HG02938 (cell line): ENCODE measurements around the gene CDK4.

Source experiments
- ATAC-seq: cut with Tn5 transposase; IDR thresholded peaks from one replicate; pipeline ENCODE4 v1.9.1; 2021; ENCODE audit warnings: mild to moderate bottlenecking, moderate library complexity; ENCODE audit not compliant: unreplicated experiment

The CDK4 gene

GRCh38 chr12:57757771-57758170 lies 5.7 kb upstream of the CDK4 start:
- no peak for ATAC-seq

DNA sequence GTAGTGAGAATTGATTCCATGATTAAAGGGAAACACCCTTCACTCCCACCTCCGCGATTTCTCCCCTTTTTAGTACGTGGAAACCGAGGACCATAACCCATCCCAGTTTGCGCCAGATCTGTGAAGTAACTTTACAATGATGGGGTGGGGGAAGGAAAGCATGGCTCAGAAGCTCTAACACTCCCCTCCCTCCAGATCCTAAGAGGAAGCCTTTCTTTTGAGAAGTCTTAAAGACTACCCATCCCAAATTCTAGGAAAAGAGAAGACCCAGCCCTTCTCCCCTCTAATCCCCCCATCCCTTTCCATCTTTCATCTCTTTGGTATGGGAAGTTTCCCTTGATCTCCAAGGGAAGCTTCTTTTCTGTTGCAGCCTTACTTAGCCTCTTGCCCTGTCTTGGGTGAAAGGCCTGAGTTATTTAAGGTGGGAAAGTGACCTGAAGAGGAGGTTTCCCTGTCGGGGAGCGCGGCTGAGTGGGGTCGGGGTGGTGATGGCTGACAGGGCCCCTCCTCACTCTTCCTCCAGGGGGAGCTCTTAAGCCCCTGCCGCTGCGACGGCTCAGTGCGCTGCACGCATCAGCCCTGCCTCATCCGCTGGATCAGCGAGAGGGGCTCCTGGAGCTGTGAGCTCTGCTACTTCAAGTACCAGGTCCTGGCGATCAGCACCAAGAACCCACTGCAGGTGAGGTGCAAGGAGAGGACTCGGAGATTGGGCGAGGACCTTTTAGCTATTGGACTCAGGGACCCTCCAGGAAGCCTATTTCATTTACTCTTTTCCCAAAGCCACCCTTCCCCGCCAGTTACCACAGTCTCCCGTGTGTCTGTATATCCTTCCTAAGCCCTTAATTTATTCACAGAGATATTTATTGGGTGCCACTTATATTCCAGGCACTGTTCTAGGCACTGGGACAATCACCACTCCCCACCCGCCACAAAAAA lies 4.6 kb upstream of the CDK4 start:
- ATAC-seq: no peak

DNA sequence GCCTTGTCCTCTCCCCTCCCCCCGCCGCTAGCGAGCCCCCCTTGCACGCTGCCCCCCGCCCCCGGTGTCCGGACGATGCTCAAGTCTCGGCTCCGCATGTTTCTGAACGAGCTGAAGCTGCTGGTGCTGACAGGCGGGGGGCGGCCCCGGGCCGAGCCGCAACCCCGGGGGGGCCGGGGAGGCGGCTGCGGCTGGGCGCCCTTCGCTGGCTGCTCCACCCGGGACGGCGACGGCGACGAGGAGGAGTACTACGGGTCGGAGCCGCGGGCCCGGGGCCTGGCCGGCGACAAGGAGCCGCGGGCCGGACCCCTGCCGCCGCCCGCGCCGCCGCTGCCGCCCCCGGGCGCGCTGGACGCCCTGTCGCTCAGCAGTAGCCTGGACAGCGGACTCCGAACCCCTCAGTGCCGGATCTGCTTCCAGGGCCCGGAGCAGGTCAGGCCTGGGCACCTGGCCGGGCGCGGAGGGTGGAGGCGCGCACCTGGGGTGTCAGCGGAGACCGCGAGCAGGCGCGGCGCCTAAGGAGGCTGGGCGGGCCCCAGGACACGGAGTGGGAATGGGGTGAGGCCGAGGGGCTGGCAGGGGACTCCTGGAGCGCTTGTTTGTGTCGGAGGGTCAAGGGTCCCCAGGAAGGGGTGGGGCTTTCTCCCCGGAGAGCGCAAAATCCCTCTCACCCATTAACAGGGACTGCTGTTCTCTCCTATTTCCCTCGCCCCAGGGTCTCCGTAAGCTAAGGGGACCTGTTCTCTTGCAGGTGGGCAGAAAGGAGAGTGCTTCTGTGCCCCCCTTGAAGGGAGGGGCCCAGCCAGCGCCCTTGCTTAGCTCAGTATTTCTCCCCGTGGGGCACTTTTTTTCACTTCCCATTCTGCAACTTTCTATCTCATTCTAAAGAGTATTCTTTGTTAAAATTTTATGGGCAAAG lies 3.6 kb upstream of the CDK4 start:
- no peak for ATAC-seq

DNA sequence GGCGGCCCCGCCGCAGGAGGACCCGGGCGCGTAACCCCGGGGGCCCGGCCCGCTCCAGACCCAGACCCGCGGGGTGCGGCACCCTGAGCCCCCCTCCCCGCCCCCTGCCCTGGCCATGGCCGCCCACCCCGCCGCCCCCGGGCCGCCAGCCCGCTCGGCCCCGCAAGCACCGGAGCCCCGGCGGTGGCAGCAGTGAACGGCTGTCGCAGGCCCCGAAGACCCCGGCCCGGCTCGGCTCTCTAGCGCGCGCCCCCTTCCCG lies 3.0 kb upstream of the CDK4 start:
- no peak for ATAC-seq

GRCh38 chr12:57754411-57755193 lies 2.5 kb upstream of the CDK4 start, which contains the start of gene MARCHF9:
Gene MARCHF9 (plus strand): TSS chr12:57755103. CDS start chr12:57755529, 426 bp downstream.
- no peak for ATAC-seq

DNA sequence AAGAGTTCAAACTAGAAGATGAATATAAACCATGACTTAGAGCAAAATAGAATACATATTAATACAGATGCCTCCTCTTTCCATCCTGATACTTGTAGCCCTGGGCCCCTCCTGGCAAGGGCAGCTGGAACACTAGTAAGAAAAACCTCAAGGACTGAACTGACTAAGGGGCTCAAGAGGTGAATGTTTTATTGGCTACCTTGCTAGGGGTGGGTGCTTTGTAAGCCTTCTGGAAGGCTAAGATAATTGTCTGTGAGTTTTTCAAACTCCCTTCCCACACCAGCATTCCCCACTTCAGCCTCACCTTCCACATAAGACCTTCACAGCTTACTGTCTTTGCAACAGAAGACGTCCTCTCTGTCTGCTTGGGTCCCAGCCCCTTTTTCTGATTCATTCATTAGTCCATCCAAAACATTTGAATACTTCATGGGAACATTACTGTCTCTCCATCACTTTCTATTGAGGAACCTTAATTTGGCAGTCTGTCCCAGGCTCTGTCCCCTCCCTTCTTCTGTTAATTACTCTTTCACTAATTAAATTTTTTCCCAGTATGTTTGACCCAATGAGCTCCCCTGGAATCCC lies 1.7 kb upstream of the CDK4 start:
- ATAC-seq: no peak

GRCh38 chr12:57752668-57753000 lies 524 bp upstream of the CDK4 start:
- ATAC-seq: peak; percentile 3

DNA sequence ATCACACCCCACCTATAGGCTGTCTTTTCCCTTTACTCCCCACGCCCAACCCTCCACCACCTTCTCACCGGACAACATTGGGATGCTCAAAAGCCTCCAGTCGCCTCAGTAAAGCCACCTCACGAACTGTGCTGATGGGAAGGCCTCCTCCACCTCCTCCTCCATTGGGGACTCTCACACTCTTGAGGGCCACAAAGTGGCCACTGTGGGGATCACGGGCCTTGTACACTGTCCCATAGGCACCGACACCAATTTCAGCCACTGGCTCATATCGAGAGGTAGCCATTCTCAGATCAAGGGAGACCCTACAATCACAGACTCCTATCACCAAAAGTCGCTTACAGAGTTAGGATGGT lies 700 bp downstream of the CDK4 start:
- no peak for ATAC-seq

DNA sequence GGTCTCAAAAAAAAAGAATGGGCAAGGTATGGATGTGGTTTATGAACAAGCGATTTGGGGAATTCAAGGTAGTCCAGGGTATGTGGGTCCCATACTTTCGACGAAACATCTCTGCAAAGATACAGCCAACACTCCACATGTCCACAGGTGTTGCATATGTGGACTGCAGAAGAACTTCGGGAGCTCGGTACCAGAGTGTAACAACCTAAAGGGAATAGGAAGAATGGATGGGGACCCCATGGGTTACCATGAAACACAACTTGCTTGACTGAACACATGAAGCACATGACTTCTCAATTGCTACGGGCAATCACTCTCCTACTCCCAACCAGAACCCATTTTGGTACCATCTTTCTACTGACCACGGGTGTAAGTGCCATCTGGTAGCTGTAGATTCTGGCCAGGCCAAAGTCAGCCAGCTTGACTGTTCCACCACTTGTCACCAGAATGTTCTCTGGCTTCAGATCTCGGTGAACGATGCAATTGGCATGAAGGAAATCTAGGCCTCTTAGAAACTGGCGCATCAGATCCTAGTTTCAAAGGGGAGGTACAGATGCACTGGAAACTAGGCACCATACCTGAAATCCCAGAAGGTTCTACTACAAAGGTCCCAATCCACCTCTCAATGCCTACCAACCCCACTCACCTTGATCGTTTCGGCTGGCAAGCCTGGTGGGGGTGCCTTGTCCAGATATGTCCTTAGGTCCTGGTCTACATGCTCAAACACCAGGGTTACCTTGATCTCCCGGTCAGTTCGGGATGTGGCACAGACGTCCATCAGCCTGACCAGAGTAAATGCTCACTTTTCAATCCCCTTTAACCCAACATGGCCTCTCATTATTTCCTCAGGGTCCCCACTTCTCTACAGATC lies 1.3 kb downstream of the CDK4 start:
- ATAC-seq: no peak

GRCh38 chr12:57749061-57749460 lies 3.0 kb downstream of the CDK4 start:
- ATAC-seq: no peak

GRCh38 chr12:57746025-57746424 lies 6.1 kb downstream of the CDK4 start:
- ATAC-seq: no peak

GRCh38 chr12:57745485-57745881 lies 6.6 kb downstream of the CDK4 start:
- no peak for ATAC-seq

DNA sequence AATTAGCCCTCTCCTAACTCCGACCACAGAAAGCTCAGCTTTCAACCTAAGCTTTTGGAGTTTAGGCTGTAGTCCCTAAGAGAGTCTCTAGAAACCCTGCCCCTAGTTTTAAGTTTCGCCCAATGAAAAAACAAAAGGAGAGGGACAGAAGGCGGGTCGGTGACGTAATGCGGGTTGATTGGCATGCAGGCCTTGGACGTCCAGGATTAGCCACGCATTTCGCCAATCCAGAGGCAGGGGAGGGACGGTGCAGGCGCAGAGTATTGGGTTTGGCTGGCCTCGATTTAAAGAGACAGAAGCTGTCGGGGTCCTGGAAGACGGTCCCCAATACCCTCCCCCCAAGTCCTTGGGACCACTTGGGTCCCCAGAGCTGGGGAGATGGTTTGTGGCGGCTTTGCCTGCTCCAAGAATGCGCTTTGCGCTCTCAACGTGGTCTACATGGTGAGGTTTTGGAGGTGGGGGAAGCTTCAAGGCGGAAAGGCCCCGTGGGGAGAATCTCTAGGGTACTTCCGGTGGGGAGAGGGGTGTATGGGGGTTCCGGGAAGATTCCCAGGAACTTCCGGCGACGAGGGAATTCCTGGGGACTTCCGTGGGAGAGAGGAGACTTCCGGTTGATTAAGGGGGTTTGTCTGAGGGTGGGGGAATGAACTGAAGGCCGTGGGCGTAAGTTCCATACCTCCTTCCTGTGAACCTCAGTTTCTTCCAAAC lies 7.2 kb downstream of the CDK4 start, which contains the start of gene TSPAN31:
TSPAN31 (plus strand) TSS at position 263 of the 708 bp plus-strand sequence; CDS start at position 379, 116 bp downstream.
- peak; percentile 73 for ATAC-seq

- ATAC-seq: peak; percentile 42
Measured at GRCh38 chr12:57744194-57744776, 7.8 kb downstream of the CDK4 start.

GRCh38 chr12:57743769-57744168 lies 8.3 kb downstream of the CDK4 start:
- ATAC-seq: no peak

DNA sequence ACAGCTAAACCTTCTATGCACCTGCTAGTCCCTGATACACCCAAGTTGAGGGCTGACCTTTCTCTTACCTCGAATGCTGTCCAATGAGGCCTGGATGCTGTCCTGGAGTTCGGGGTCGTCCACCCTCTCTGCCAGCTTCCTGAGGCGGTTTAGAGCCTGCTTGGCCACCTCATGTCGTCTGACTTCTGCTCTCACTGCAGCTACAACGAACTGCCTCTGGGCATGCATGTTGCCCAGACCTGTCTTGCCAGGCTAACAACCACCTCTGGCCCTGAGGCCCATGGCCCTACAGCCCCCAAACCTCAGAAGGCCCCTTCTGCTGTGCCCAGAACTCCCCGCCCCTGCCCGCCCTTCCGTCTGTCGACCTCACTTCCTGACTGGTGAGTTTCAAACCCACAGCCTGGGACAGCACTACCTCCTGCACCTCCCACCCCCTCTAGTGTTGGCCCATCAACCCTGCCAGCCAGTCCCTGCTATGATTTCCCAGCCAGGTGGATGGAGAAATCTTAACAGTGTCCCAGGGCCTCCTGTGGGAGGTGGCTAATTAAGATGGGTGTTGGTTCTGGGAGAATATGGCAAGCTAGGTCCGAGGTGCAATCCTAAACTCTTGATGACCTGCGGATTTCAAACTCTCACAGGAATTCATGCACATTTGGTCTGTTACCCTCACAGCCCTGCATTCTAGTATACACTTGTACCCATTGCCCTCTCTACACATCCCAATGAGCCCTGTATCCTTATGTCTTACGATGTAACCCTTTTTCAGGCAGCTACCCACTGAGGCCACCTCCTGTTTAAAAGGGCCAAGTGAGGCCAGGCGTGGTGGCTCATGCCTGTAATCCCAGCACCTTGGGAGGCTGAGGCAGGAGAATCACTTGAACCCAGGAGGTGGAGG lies 10.0 kb downstream of the CDK4 start:
- ATAC-seq: peak; percentile 44

DNA sequence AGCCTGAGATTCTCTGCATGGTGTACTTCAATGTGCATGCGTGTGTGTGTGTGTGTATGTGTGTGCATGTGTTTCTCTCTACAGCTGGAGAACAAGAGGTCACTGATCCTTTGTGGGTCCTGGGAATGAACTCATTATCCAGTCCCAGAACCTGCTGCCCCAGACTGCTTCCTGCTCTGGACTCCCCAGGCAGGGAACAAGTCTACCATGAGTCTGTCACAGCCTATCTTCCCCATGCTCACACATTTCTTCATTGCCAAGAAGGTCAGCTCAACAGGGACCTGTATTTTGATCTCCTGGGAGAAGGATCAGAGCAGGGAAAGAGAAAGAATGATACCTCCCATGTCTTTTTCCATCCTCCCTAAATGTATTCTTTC lies 10.7 kb downstream of the CDK4 start:
- no peak for ATAC-seq
